Ascending aorta (tissue), 2 donors: Measurements from ENCODE around the gene CD226. TPM values are rescaled to one million over a fixed set of nuclear protein-coding genes. Genes with fewer than 3 reads are reported as not detected.

ENCODE experiments used
- DNase-seq, 2 donors: peaks; one replicate each; pipeline ENCODE4 v3.0.0-alpha.2; 2019; ENCODE audit warnings: low spot score in 2 of 2
- H3K27ac ChIP-seq, 2 donors: fragments of 200-600 bp; sonication (generic); one replicate each; pipeline ENCODE4 v1.5.1; 2016 to 2017; ENCODE audit warnings: mild to moderate bottlenecking in 1 of 2
- H3K27me3 ChIP-seq: fragments of 200-600 bp; sonication (generic); one replicate; pipeline ENCODE4 v1.5.1; 2017
- H3K36me3 ChIP-seq, 2 donors: fragments of 200-600 bp; sonication (generic); one replicate each; pipeline ENCODE4 v1.5.1; 2016
- H3K4me1 ChIP-seq, 2 donors: fragments of 200-600 bp; sonication (generic); one replicate each; pipeline ENCODE4 v1.5.1; 2016 to 2017; ENCODE audit warnings: mild to moderate bottlenecking in 1 of 2
- H3K4me3 ChIP-seq, 2 donors: fragments of 200-600 bp; sonication (generic); one replicate each; pipeline ENCODE4 v1.5.1; 2016 to 2017; ENCODE audit warnings: mild to moderate bottlenecking in 1 of 2
- H3K9me3 ChIP-seq, 2 donors: fragments of 200-600 bp; sonication (generic); one replicate each; pipeline ENCODE4 v1.5.1; 2016
- CTCF ChIP-seq, 3 experiments: fragments of 200-600 bp in 2 of 3; fragments of 450-650 bp in 1 of 3; sonication (generic) in 2 of 3; IDR thresholded peaks; one replicate each; pipeline ENCODE4 v1.5.1; 2016 to 2019; ENCODE audit warnings: antibody characterized with exemption in 3 of 3, mild to moderate bottlenecking in 1 of 3, moderate library complexity in 1 of 3
- intact Hi-C: fragments of 100-400 bp; cut with DNase I; formaldehyde crosslinking; loops from one replicate; pipeline ENCODE4 v1.15.1; 2023
- total RNA-seq: library from RNA; depleted of rRNA; stranded (reverse); fragments of >200 nt; gene quantifications from one replicate; pipeline ENCODE4 v1.1.0, GENCODE V29; 2016

Gene CD226
- total RNA-seq, 1 donor from 2014 or later = 3.3 TPM

DNA sequence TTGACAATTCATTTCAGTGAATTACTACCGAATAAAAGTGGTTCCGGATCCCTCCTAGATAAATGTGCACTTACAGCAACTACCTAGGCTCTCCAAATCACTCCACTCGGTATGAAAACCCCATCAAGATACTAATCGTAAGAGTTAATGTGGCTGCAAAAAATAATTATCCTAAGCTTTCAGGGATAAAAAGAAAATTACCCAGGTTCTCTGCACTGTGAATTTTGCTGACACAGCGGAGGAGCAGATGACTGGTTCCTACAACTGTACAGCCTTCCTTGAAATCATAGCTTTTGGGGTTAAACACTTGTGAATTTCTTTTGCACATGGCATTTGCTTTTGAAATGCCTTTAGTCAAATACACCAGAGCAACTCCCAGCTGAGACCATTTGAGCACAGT lies 104.7 kb downstream of the CD226 start:
- Histone ChIP-seq H3K9me3 (no peaks in the 10 kb centered on the region), H3K36me3 (no peaks in the 10 kb centered on the region), H3K4me3 (no peak overlapping the region), H3K27ac (no peak overlapping the region), H3K4me1 (no peaks in the 10 kb centered on the region), H3K27me3 (no peaks in the 10 kb centered on the region)
- intact Hi-C loops = no loop called here
- no peak for TF ChIP-seq CTCF (IDR thresholded peaks at IDR 0.05)
- no peak for DNase-seq

- Histone ChIP-seq H3K4me1 (no peaks in the 10 kb centered on the region), H3K36me3 (no peaks in the 10 kb centered on the region), H3K9me3 (no peaks in the 10 kb centered on the region), H3K4me3 (no peak overlapping the region), H3K27me3 (no peaks in the 10 kb centered on the region), H3K27ac (no peak overlapping the region)
- intact Hi-C loops = no loop called here
- TF ChIP-seq CTCF (IDR thresholded peaks at IDR 0.05) = no peak
- DNase-seq = no peak
These were observed 106.6 kb downstream of the CD226 start for GRCh38 chr18:69841117-69841516.

DNA sequence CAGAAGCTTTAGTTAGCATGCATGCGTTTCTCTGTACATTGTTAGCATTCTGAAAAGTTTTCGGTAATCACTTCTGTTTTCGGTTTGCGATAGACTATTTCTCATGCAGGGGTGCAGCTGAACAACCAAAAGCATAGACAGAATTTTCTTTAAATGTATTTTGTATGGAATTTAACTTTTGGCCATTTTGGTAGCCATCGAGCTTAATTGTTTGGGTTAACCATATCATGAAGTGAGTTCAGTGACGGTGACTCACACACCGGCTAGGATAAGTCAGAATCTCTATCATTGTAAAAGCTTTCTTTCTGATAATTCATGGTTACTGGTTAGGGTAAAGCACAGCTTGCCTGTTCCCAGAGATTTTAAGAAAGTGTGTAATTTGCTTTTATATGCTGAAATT lies 107.2 kb downstream of the CD226 start:
- no peaks in the 10 kb centered on the region for H3K9me3 ChIP-seq
- intact Hi-C loops = no loop called here

GRCh38 chr18:69840001-69840400 lies 107.7 kb downstream of the CD226 start:
- Histone ChIP-seq H3K27ac (no peak overlapping the region), H3K4me3 (no peak overlapping the region), H3K36me3 (no peaks in the 10 kb centered on the region), H3K4me1 (no peaks in the 10 kb centered on the region), H3K9me3 (no peaks in the 10 kb centered on the region), H3K27me3 (no peaks in the 10 kb centered on the region)
- TF ChIP-seq CTCF (IDR thresholded peaks at IDR 0.05) = no peak
- intact Hi-C loops = no loop called here
- DNase-seq = no peak

More for the DNA sequence above, 107.2 kb downstream of the CD226 start:
- Histone ChIP-seq H3K27me3 (no peaks in the 10 kb centered on the region), H3K36me3 (no peaks in the 10 kb centered on the region), H3K4me3 (no peak overlapping the region), H3K27ac (no peak overlapping the region), H3K4me1 (no peaks in the 10 kb centered on the region)
- DNase-seq = no peak
- TF ChIP-seq CTCF (IDR thresholded peaks at IDR 0.05) = no peak

DNA sequence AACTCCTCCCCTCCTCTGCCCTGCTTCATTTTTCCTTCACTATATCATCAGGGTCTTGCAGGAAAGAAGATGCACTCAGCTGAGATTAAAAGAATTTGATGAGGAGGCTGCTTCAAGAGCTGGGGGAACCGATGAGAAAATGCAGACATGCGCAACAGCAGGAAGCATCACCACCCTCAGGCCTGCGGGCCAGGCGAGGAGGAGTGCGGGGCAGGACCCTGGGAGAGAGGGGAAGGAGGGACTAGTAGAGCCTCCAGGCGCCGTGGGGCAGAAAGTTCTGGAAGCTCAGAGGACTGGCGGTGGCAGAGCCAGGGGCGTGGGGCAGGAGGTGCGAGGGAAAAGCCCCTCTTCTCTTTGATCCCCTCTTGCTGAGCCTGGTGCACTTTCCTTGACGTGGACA lies 108.2 kb downstream of the CD226 start:
- no peak overlapping the region for H3K4me3 ChIP-seq
- DNase-seq = no peak
- H3K27me3 ChIP-seq = no peaks in the 10 kb centered on the region
- intact Hi-C loops = no loop called here
- H3K4me1 ChIP-seq = no peaks in the 10 kb centered on the region
- H3K36me3 ChIP-seq = no peaks in the 10 kb centered on the region
- no peak for TF ChIP-seq CTCF (IDR thresholded peaks at IDR 0.05)
- no peaks in the 10 kb centered on the region for H3K9me3 ChIP-seq
- no peak overlapping the region for H3K27ac ChIP-seq
